HepG2 (cell line): ENCODE results near the gene SMURF1. TPM values are rescaled to one million over a fixed set of nuclear protein-coding genes. Genes with fewer than 3 reads are reported as not detected.

Source experiments
- JDP2 ChIP-seq: sonication (generic); formaldehyde crosslinking; IDR thresholded peaks from 2 replicates; pipeline ENCODE4 v1.8.1; 2022; ENCODE audit warnings: missing genetic modification reagents, borderline replicate concordance
- NR2F2 ChIP-seq: IDR thresholded peaks from 2 replicates; pipeline ENCODE4 v1.6.1; 2012; ENCODE audit warnings: low read depth, inconsistent platforms, borderline replicate concordance
- SP4 ChIP-seq: sonication (generic); formaldehyde crosslinking; IDR thresholded peaks from 2 replicates; pipeline ENCODE4 v1.8.1; 2023; ENCODE audit warnings: mild to moderate bottlenecking, missing genetic modification reagents
- SYNCRIP ChIP-seq: fragments of 200-400 bp; formaldehyde crosslinking; IDR thresholded peaks from 2 replicates; pipeline ENCODE4 v1.6.1; 2018; ENCODE audit warnings: mild to moderate bottlenecking, low read depth, low read length; ENCODE audit not compliant: insufficient read depth
- TOE1 ChIP-seq: sonication (generic); formaldehyde crosslinking; IDR thresholded peaks from 2 replicates; pipeline ENCODE4 v1.4.0; 2020; ENCODE audit warnings: mild to moderate bottlenecking, missing genetic modification reagents
- ZFP1 ChIP-seq: IDR thresholded peaks from 2 replicates; pipeline ENCODE4 v1.6.1; 2016
- ZFP36 ChIP-seq: fragments of 150-350 bp; IDR thresholded peaks from 2 replicates; pipeline ENCODE4 v1.6.1; 2018; ENCODE audit warnings: borderline replicate concordance, low read length, low read depth; ENCODE audit not compliant: partially characterized antibody
- ZMYM4 ChIP-seq: sonication (generic); formaldehyde crosslinking; IDR thresholded peaks from 2 replicates; pipeline ENCODE4 v1.8.1; 2023; ENCODE audit warnings: mild to moderate bottlenecking, missing genetic modification reagents
- ZNF10 ChIP-seq: sonication (generic); formaldehyde crosslinking; IDR thresholded peaks from 2 replicates; pipeline ENCODE4 v1.4.0; 2020; ENCODE audit warnings: mild to moderate bottlenecking, low read depth, missing genetic modification reagents, borderline replicate concordance
- ZNF335 ChIP-seq: sonication (generic); formaldehyde crosslinking; IDR thresholded peaks from 2 replicates; pipeline ENCODE4 v1.4.0; 2020; ENCODE audit warnings: missing genetic modification reagents
- ZNF354B ChIP-seq: sonication (generic); formaldehyde crosslinking; IDR thresholded peaks from 2 replicates; pipeline ENCODE4 v1.8.0; 2022; ENCODE audit warnings: mild to moderate bottlenecking, missing genetic modification reagents
- ZNF614 ChIP-seq: IDR thresholded peaks from 2 replicates; pipeline ENCODE4 v1.6.1; 2018; ENCODE audit warnings: missing biosample characterization, missing genetic modification reagents, inconsistent platforms, borderline replicate concordance
- ZNF619 ChIP-seq: sonication (generic); formaldehyde crosslinking; IDR thresholded peaks from 2 replicates; pipeline ENCODE4 v1.4.0; 2020; ENCODE audit warnings: mild to moderate bottlenecking, missing genetic modification reagents
- ZNF629 ChIP-seq: sonication (generic); formaldehyde crosslinking; conservative IDR thresholded peaks from 2 replicates; pipeline ENCODE4 v1.5.0; 2020; ENCODE audit warnings: missing genetic modification reagents
- ZNF7 ChIP-seq: IDR thresholded peaks from 2 replicates; pipeline ENCODE4 v1.6.1; 2016; ENCODE audit warnings: missing biosample characterization, missing genetic modification reagents
- polyA plus RNA-seq, 8 experiments: library from polyadenylated mRNA; depleted of rRNA in 3 of 8; stranded (reverse) in 7 of 8; unstranded in 1 of 8; fragments of >200 nt; fragmentation: Illumina TruSeq in 4 of 8; extraction: Trizol in 4 of 8; gene quantifications; 2 replicates each; pipeline versions ENCODE4 v1.2.1 to v1.2.3, GENCODE V29; 2011 to 2016; ENCODE audit warnings: low read depth in 4 of 8, missing spikeins in 1 of 8, mixed read lengths in 1 of 8; ENCODE audit not compliant: insufficient read depth in 1 of 8
- total RNA-seq, 5 experiments: library from RNA; depleted of rRNA; stranded (reverse); fragments of >200 nt; fragmentation: Illumina TruSeq; extraction: Trizol; gene quantifications; 2 replicates each; pipeline ENCODE4 v1.2.3, GENCODE V29; 2016; ENCODE audit warnings: low read depth in 1 of 5
- TF ChIP-seq, protein P1 (sequence below): sonication (generic); formaldehyde crosslinking; IDR thresholded peaks from 2 replicates; pipeline ENCODE4 v1.4.0; 2020; ENCODE audit warnings: missing genetic modification reagents
- TF ChIP-seq, protein P2 (sequence below): conservative IDR thresholded peaks from 2 replicates; pipeline ENCODE4 v1.6.1; 2018; ENCODE audit warnings: missing genetic modification reagents
- TF ChIP-seq, protein P3 (sequence below): sonication (generic); formaldehyde crosslinking; conservative IDR thresholded peaks from 2 replicates; pipeline ENCODE4 v1.8.0; 2022; ENCODE audit warnings: missing genetic modification reagents
- TF ChIP-seq, protein P4 (sequence below): sonication (generic); formaldehyde crosslinking; IDR thresholded peaks from 2 replicates; pipeline ENCODE4 v1.5.0; 2020; ENCODE audit warnings: mild to moderate bottlenecking, missing genetic modification reagents, borderline replicate concordance
- TF ChIP-seq, protein P5 (sequence below): sonication (generic); formaldehyde crosslinking; IDR thresholded peaks from 2 replicates; pipeline ENCODE4 v1.5.0; 2020; ENCODE audit warnings: missing genetic modification reagents

Gene SMURF1
- total and polyA plus RNA-seq, 2 of the 13 experiments (the other 11 are each of a cell fraction or from before 2014, with no cell fraction given) = 8.3 to 11.1 TPM

DNA sequence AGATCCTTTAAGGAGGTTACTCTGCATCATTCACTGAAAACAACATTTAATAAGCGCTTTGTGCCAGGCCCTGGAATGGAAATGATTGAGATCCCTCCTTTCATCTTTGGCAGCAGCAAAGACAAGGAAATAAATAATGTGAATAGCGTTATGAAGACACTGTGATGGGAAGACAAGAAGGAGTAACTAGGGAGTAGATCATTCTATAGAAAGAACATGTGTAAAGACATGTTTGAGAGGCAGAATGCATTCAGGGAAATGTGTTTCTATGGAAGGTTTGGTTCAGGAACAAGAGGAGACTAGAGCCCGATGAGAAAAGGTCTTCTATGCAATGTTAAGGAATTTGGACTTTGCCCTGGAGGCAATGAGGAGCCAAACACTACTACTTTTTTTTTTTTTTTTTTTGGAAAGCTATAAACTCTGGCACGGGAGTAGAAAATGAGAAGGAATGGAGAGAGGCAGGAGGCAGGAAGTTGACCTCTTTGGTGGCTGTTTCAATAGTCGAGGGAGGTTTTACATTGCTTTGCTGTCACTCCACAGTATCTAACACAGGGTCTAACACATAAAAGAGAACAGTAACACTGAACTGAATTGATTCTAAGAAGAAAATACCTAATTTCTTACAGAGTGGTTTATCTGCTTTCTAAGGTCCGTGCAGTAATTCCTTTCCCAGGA is 44.9 kb downstream of the SMURF1 start (continued):
- TF ChIP-seq, protein P1, sequence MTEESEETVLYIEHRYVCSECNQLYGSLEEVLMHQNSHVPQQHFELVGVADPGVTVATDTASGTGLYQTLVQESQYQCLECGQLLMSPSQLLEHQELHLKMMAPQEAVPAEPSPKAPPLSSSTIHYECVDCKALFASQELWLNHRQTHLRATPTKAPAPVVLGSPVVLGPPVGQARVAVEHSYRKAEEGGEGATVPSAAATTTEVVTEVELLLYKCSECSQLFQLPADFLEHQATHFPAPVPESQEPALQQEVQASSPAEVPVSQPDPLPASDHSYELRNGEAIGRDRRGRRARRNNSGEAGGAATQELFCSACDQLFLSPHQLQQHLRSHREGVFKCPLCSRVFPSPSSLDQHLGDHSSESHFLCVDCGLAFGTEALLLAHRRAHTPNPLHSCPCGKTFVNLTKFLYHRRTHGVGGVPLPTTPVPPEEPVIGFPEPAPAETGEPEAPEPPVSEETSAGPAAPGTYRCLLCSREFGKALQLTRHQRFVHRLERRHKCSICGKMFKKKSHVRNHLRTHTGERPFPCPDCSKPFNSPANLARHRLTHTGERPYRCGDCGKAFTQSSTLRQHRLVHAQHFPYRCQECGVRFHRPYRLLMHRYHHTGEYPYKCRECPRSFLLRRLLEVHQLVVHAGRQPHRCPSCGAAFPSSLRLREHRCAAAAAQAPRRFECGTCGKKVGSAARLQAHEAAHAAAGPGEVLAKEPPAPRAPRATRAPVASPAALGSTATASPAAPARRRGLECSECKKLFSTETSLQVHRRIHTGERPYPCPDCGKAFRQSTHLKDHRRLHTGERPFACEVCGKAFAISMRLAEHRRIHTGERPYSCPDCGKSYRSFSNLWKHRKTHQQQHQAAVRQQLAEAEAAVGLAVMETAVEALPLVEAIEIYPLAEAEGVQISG (CRISPR knock-in tag) = no peak
- TF ChIP-seq SP4 (CRISPR knock-in tag) = no peak
- TF ChIP-seq ZNF7 (CRISPR knock-in tag) = no peak
- TF ChIP-seq NR2F2 = peak; percentile 54; the same call in 1 of the 2 replicates
- 0 out of 2 replicates have a peak, but pooled peaks have one; percentile 65 for TF ChIP-seq ZNF614 (CRISPR knock-in tag)
- no peak for TF ChIP-seq TOE1
- TF ChIP-seq ZNF335 (CRISPR knock-in tag) = no peak
- TF ChIP-seq, protein P2, sequence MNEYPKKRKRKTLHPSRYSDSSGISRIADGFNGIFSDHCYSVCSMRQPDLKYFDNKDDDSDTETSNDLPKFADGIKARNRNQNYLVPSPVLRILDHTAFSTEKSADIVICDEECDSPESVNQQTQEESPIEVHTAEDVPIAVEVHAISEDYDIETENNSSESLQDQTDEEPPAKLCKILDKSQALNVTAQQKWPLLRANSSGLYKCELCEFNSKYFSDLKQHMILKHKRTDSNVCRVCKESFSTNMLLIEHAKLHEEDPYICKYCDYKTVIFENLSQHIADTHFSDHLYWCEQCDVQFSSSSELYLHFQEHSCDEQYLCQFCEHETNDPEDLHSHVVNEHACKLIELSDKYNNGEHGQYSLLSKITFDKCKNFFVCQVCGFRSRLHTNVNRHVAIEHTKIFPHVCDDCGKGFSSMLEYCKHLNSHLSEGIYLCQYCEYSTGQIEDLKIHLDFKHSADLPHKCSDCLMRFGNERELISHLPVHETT = no peak
- TF ChIP-seq, protein P3, sequence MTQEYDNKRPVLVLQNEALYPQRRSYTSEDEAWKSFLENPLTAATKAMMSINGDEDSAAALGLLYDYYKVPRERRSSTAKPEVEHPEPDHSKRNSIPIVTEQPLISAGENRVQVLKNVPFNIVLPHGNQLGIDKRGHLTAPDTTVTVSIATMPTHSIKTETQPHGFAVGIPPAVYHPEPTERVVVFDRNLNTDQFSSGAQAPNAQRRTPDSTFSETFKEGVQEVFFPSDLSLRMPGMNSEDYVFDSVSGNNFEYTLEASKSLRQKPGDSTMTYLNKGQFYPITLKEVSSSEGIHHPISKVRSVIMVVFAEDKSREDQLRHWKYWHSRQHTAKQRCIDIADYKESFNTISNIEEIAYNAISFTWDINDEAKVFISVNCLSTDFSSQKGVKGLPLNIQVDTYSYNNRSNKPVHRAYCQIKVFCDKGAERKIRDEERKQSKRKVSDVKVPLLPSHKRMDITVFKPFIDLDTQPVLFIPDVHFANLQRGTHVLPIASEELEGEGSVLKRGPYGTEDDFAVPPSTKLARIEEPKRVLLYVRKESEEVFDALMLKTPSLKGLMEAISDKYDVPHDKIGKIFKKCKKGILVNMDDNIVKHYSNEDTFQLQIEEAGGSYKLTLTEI (CRISPR knock-in tag) = no peak
- TF ChIP-seq, protein P4, sequence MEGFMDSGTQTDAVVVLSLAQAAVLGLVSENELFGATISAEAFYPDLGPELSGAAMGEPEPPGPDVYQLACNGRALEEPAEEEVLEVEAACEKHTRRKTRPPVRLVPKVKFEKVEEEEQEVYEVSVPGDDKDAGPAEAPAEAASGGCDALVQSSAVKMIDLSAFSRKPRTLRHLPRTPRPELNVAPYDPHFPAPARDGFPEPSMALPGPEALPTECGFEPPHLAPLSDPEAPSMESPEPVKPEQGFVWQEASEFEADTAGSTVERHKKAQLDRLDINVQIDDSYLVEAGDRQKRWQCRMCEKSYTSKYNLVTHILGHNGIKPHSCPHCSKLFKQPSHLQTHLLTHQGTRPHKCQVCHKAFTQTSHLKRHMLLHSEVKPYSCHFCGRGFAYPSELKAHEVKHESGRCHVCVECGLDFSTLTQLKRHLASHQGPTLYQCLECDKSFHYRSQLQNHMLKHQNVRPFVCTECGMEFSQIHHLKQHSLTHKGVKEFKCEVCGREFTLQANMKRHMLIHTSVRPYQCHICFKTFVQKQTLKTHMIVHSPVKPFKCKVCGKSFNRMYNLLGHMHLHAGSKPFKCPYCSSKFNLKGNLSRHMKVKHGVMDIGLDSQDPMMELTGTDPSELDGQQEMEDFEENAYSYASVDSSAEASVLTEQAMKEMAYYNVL (CRISPR knock-in tag) = no peak; the same call in 1 of the 2 replicates
- no peak for TF ChIP-seq ZNF10 (CRISPR knock-in tag)
- TF ChIP-seq ZMYM4 (CRISPR knock-in tag) = peak; percentile 65
- no peak for TF ChIP-seq ZNF629 (CRISPR knock-in tag)
- TF ChIP-seq SYNCRIP = no peak
- TF ChIP-seq, protein P5, sequence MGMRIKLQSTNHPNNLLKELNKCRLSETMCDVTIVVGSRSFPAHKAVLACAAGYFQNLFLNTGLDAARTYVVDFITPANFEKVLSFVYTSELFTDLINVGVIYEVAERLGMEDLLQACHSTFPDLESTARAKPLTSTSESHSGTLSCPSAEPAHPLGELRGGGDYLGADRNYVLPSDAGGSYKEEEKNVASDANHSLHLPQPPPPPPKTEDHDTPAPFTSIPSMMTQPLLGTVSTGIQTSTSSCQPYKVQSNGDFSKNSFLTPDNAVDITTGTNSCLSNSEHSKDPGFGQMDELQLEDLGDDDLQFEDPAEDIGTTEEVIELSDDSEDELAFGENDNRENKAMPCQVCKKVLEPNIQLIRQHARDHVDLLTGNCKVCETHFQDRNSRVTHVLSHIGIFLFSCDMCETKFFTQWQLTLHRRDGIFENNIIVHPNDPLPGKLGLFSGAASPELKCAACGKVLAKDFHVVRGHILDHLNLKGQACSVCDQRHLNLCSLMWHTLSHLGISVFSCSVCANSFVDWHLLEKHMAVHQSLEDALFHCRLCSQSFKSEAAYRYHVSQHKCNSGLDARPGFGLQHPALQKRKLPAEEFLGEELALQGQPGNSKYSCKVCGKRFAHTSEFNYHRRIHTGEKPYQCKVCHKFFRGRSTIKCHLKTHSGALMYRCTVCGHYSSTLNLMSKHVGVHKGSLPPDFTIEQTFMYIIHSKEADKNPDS = no peak
- no peak for TF ChIP-seq ZNF619
- TF ChIP-seq ZFP1 = peak; percentile 84
- TF ChIP-seq ZFP36 = no peak
- no peak for TF ChIP-seq ZNF354B
- TF ChIP-seq JDP2 (CRISPR knock-in tag) = no peak
